PC-9 (cell line): Measurements from ENCODE around the gene LRRC63.

Source experiments
- CTCF ChIP-seq: fragments of 200-600 bp; sonication (generic); conservative IDR thresholded peaks from 2 replicates; pipeline ENCODE4 v1.6.1; 2017; ENCODE audit warnings: mixed run types, antibody characterized with exemption, mild to moderate bottlenecking, moderate library complexity
- EZH2 ChIP-seq: fragments of 200-600 bp; sonication (generic); IDR thresholded peaks from 2 replicates; pipeline ENCODE4 v1.8.0; 2017; ENCODE audit warnings: antibody characterized with exemption, low read depth

- TF ChIP-seq CTCF (peak; percentile 84), EZH2 (no peak)
Measured at GRCh38 chr13:46288570-46289259, 77.0 kb downstream of the LRRC63 start.
